Kasumi-1 (cell line): ENCODE measurements around the gene LIN28A.
"Not testable (repeated sequence)": the region's sequence is repeated elsewhere in the genome, so short reads cannot be mapped to it uniquely, and the experiment has no call there.

Experiments used
- DNase-seq, 2 experiments: peaks; one replicate each; lab custom pipeline; 2025; lab: John Stamatoyannopoulos, UW

Gene LIN28A

DNA sequence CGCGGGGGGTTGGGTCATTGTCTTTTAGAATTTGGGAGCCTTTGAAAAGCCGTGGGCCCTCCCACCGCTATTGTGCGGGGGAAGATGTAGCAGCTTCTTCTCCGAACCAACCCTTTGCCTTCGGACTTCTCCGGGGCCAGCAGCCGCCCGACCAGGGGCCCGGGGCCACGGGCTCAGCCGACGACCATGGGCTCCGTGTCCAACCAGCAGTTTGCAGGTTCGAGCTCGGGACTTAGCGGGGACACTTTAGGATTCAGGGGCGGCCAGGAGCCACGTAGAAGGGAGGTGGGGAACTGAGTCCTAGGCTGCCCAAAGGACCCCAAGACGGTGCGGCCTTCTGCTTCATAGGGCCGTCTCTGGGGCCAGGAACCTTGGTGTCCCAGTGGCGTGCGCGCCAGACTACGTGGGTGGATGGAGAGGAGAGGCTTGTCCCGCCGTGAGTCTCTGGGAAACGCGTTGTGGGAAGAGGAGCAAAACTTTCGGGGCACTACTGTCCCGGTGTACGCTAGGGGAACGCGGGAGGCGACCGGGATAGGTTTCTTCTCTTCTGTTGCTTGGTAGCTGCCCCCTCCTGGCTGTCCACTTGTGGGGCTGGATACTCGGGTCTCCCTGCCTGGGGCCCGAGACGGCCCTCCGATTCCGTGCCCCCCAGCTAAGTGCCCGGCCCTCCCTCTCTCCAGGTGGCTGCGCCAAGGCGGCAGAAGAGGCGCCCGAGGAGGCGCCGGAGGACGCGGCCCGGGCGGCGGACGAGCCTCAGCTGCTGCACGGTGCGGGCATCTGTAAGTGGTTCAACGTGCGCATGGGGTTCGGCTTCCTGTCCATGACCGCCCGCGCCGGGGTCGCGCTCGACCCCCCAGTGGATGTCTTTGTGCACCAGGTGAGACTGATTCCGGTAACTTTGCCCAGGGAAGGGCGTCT is at the start of gene LIN28A:
Gene LIN28A (plus strand): TSS at position 112 of the 918 bp plus-strand sequence. CDS start 75 bp downstream, at position 187.
- no peak for DNase-seq

GRCh38 chr1:26361605-26362122 is 49.0 kb upstream of the LIN28A start:
- no peak for DNase-seq

DNA sequence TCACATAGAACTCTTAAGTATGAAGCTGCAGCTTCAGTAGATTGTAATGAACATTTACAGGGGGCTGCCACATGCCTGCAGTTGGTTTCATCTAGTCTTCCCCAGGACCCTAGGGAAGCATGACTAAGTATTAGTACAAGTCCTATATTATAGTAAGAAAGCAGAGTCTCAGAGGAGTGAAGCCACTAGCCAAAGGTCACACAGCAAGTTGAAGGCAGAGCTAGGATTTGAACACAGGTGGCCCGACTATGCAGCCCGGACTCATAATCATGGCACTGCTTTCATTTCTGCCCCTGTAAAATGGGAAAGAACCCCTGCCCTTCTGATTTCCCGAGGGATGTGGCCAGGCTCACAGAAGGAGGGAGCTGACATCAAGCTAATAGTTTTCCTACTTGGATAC is 48.3 kb upstream of the LIN28A start:
- DNase-seq = no peak

DNA sequence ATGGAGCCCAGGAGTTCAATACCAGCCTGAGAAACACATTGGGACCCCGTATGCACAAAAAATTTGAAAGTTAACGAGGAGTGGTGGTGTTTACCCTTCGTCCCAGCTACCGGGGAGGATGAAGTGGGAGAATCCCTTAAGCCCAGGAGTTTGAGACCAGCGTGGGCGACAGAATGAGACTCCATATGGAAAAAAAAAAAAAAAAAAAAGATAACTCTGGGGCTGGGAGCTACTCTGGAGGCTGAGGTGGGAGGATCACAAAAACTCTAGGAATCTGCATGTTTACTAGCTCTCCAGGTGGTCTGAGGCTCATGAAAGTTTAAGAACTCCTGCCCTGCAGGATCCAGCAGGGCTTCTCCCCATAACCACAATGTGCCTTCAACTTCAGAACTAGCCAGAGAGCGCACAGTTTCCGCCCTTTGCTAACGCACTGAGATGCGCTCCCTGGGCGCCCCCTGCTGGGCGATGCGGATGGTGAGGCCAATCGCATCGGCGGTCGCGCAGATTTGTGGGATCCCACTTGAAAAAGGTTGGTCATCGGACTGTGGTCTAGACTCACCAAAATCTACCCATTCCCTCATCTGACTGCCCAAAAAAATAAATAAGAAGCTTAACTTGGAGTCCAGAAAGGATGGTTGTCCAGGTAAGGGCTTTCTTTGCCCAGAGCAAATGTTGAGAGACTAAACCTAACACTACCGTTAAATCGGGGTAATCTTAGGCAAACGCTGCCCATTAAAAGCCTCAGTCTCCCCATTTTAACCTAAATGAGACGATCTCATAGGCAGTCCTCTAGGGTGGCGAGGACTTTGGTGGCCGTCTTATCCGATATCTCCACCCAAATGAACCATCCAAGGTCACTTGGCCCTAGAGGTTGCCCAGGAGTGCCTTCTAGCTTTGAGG is 46.8 kb upstream of the LIN28A start:
- DNase-seq = peak; percentile 89 to 90

DNA sequence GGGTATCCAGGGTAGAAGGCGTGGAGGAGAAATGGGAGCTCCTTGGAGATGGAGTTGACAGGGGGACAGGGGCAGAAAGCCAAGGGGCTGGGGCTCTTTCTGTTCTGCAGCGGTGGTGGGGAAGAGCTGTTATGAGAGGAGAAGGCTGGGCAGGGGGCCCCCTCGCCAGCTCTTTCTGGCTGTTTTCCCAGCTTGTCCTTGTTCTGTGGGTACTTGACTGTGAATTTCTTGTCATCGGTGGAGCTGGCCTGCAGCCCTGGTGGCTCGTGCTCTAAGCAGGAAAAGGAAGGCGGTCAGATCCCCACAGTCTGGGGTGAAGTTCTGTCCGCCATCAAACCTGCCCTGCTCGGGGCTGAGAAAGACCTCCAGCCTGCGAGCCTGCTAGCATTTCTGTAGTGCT is 45.7 kb upstream of the LIN28A start:
- no peak for DNase-seq

GRCh38 chr1:26367441-26367840 is 43.2 kb upstream of the LIN28A start:
- DNase-seq = no peak

DNA sequence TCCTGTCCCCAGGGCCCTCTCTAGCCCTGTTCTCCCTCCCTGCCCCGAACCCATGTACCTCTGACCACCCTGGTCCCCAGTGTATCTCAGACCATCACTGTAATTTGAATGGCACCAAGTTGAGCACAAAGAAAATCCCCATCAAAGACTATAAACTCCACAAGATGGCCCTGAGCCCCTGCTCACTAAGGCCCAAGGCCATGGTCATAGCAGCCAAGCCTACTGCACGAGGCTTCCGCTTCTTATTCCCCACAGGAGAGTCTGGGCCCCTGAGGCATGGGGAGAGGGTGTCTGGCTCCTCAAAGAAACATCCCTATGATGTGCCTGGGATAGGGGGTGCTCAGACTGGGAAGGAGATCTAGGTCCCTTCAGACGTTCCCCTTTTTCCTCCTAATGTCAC is 42.6 kb upstream of the LIN28A start:
- no peak for DNase-seq

- DNase-seq = no peak
These were observed 42.1 kb upstream of the LIN28A start for GRCh38 chr1:26368486-26368885.

DNA sequence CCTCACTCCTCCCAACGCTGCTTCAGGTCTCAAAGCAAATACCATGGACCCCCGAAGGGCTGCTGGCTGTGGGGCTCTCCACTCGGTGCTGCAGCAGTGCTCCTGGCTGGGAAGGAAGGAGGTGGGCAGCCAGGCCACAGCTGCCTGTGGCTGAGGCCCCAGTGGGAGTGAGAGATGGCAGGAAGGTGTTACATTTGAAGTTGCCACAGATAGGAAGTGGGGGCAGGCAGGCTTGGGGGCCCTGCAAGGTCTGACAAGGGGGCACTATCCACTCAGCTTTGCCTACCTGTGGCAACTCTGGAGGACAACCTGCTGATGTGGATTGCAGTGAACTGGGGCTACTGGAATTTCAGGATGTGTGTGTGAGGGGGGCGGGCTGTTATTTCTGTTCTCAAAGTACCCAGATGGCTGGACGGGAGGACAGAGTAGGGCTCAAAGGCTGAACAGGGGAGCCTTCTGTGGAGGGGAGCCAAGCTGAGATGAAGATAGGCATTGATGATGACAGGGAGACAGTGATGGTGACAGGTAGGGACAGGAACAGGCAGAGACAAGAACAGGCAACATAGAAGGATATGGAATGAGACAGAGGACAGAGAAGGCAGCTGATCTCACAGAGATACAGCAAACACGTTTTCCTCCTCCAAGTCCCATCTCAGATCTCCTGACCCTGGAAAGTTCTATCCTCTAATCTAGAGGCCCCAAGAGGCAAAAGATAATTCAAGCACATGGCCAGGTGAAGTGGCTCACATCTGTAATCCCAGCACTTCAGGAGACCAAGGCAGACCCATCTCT is 39.8 kb upstream of the LIN28A start:
- no peak for DNase-seq

DNA sequence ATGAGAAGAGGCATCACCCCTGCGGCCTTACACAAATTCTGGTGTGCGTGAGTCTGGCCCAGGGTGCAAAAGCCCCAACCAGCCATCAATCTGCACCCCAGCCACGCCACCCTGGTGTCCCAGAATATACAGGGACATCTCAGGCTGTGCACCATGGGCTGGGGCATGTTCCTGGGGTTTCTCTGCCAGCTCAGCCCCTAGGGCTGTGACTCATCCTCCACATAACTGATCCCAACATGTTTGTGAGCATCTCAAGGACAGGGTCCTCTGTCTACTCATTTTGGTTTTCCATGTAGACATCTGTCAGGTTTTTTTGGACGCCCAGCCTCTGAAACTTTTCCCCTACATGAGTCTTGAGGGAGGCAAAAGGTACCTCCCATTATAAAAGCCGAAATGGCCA is 38.6 kb upstream of the LIN28A start:
- DNase-seq = no peak

GRCh38 chr1:26372611-26373010 is 38.0 kb upstream of the LIN28A start, which contains the start of gene ZNF683:
ZNF683 (minus strand) TSS chr1:26372750; CDS start chr1:26368571, 4,179 bp downstream.
- not testable (repeated sequence) for DNase-seq

DNA sequence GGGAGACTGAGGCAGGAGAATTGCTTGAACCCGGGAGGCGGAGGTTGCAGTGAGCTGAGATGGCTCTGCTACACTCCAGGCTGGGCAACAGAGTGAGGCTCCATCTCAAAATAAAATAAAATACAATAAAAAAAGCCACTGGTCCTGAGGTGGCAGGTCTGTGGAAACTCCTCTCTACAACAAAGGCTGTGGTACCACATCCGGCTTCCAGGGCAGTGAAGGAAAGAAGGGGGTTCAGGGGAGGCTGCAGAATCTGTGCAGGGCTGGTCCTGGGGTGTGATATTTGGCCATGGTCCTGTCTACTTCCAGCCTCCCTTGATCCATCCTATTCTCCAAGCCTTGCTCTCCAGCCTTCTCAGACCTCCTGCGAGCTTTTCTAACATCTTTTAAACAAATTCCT is 37.3 kb upstream of the LIN28A start:
- DNase-seq = no peak

GRCh38 chr1:26373789-26374188 is 36.8 kb upstream of the LIN28A start:
- DNase-seq = no peak

DNA sequence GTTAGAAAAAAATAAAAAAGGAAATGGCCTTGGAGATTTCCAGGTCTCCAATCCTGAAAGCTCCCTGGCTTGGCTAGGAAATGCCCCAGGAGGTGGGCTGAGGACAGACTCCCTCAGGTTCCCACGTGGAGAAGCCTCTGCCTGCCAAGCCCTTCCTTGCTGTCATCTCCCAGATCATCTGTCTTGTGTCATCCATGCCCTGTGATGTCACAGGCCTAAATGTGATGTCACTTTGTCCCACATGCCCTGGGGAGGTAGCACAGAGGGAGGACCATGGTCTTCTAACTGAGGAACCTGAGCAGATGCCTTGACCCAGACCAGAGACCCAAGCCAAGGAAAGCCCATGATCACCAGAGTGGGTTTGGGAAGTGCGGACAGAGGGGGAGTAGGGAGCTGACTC is 36.3 kb upstream of the LIN28A start:
- DNase-seq = not testable (repeated sequence)

DNA sequence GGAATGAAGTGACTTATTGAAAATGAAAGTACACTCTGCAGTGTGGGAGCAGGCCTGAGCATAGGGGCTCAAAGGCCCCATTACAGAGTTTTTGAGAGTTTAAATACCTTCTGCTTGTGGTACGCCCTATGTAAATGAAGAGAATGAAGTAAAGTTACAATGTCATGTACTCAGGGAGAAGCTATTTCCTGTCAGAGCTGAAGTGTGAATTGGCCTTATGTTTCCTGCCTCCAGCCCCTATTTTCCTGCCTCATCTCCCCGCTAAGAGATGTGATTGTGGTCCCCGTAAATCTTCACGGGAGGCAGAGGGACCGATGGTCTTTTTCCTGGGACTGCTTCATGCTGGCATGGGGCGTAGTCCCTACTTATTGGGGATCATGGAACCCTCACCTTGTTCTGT is 35.5 kb upstream of the LIN28A start:
- peak; percentile 32 to 45 for DNase-seq

DNA sequence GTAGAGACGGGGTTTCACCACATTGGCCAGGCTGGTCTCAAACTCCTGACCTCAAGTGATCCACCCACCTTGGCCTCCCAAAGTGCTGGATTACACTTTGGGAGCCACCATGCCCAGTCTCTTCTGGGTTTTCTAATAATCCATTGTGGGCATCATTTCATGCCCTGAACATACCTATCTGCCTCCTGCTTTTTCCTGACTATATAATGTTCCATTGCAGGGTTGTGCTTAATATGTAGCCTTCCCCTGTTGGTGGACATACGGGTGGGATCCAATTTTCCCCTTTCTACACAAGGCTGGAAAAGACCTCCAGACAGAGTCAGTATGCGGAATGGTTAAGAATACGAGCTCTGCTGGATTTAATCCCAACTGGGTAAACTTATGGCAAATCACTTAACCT is 34.6 kb upstream of the LIN28A start:
- DNase-seq = no peak

- peak; percentile 83 to 88 for DNase-seq
These were observed 32.3 kb upstream of the LIN28A start for GRCh38 chr1:26378088-26378878.

DNA sequence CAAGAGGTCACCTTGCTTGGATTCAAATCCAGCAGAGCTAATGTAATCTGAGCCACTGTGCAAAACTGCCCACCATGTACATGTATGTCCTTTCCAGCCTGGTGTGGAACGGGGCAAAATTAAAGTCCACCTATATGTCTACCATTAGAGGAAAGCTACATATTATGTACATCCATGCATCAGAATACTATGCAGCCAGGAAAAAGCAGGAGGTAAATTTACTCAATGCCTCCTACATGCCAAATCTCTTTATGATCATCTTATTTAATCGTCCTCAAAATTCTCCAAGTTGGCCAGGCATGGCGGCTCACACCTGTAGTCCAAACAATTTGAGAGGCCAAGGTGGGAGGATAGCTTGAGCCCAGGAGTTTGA is 31.8 kb upstream of the LIN28A start:
- no peak for DNase-seq

GRCh38 chr1:26384076-26384475 is 26.5 kb upstream of the LIN28A start:
- no peak for DNase-seq

DNA sequence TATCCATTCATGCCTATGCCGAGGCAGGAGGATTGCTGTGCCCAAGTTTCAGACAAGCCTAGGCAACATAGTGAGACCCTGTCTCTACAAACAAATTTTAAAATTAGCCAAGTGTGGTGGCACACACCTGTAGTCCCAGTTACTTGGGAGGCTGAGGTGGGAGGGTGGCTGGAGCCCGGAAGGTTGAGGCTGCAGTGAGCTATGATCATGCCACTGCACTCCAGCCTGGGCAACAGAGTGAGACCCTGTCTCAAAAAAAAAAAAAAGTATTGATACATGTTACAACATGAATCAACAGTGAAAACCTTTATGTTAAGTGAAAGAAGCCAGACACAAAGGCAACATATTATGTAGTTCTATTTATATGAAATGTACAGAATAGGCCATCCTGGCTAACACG is 25.6 kb upstream of the LIN28A start:
- not testable (repeated sequence) for DNase-seq

DNA sequence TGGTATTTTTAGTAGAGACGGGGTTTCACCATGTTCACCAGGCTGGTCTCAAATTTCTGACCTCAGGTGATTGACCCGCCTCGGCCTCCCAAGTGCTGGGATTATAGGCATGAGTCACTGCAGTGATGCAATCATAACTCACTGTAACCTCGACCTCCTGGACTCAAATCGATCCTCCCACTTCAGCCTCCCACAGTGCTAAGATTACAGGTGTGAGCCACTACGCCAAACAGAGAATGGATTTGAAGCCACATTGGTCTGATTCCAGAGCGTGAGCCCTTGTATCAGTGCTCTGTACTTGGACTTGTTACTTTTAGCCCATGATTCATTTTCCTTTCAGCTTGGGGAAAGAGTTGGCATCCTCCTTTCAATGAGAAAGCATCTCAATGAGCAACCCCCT is 23.2 kb upstream of the LIN28A start:
- DNase-seq = no peak
